Spleen (tissue), 11 donors: ENCODE results near the gene CSF2RB. TPM values are rescaled to one million over a fixed set of nuclear protein-coding genes. Genes with fewer than 3 reads are reported as not detected.

Experiments
- DNase-seq: peaks from one replicate; pipeline ENCODE4 v3.0.0-alpha.2; 2020
- H3K27ac ChIP-seq, 8 donors: fragments of 200-600 bp; sonication (generic) in 7 of 8; 1 replicate in 4 of 8; 2 replicates in 4 of 8; pipeline versions ENCODE4 v1.5.0 to v1.8.0; 2016 to 2021; ENCODE audit warnings: inconsistent platforms in 4 of 8, mild to moderate bottlenecking in 4 of 8, moderate library complexity in 1 of 8
- H3K27me3 ChIP-seq, 7 donors: fragments of 200-600 bp; sonication (generic) in 6 of 7; replicated peaks in 1 of 7; 1 replicate in 4 of 7; 2 replicates in 3 of 7; pipeline versions ENCODE4 v1.5.0 to v1.8.0; 2016 to 2021; ENCODE audit warnings: inconsistent platforms in 3 of 7, mild to moderate bottlenecking in 1 of 7
- H3K36me3 ChIP-seq, 6 donors: fragments of 200-600 bp; sonication (generic) in 5 of 6; 1 replicate in 4 of 6; 2 replicates in 2 of 6; pipeline versions ENCODE4 v1.5.0 to v1.8.0; 2016 to 2021; ENCODE audit warnings: inconsistent platforms in 2 of 6
- H3K4me1 ChIP-seq, 6 donors: fragments of 200-600 bp; sonication (generic) in 5 of 6; 1 replicate in 3 of 6; 2 replicates in 3 of 6; pipeline versions ENCODE4 v1.5.0 to v1.8.0; 2016 to 2021; ENCODE audit warnings: inconsistent platforms in 3 of 6
- H3K4me3 ChIP-seq, 8 donors: fragments of 200-600 bp; sonication (generic) in 7 of 8; 1 replicate in 4 of 8; 2 replicates in 4 of 8; pipeline versions ENCODE4 v1.5.0 to v1.8.0; 2016 to 2021; ENCODE audit warnings: inconsistent platforms in 4 of 8, mild to moderate bottlenecking in 4 of 8, moderate library complexity in 2 of 8
- H3K9me3 ChIP-seq, 8 donors: fragments of 200-600 bp; sonication (generic) in 7 of 8; 1 replicate in 4 of 8; 2 replicates in 4 of 8; pipeline versions ENCODE4 v1.5.0 to v1.8.0; 2016 to 2021; ENCODE audit warnings: inconsistent platforms in 4 of 8
- CTCF ChIP-seq, 11 experiments: fragments of 200-600 bp in 7 of 11; fragments of 450-650 bp in 4 of 11; sonication (generic) in 4 of 11; IDR thresholded peaks in 8 of 11; conservative IDR thresholded peaks in 3 of 11; 1 replicate in 7 of 11; 2 replicates in 4 of 11; pipeline versions ENCODE4 v1.4.0 to v1.8.0; 2016 to 2021; ENCODE audit warnings: antibody characterized with exemption in 11 of 11, inconsistent platforms in 4 of 11, mild to moderate bottlenecking in 1 of 11
- POLR2A ChIP-seq, 3 donors: fragments of 450-650 bp; IDR thresholded peaks; one replicate each; pipeline ENCODE4 v1.5.1; 2017; ENCODE audit warnings: antibody characterized with exemption in 3 of 3, mild to moderate bottlenecking in 1 of 3
- POLR2AphosphoS5 ChIP-seq, 3 donors: sonication (generic); formaldehyde crosslinking; IDR thresholded peaks; one replicate each; pipeline ENCODE4 v1.5.1; 2017; ENCODE audit warnings: antibody characterized with exemption in 3 of 3
- WGBS, 5 donors: extraction: QIAGEN DNeasy Blood & Tissue Kit in 3 of 5; methylation state at CpG; one replicate each; pipeline versions ENCODE4 v1.1.5 to v1.1.7; 2013 to 2018; 5-methylcytosine and 5-hydroxymethylcytosine counted together
- intact Hi-C: fragments of 100-400 bp; cut with DNase I; formaldehyde crosslinking; loops from one replicate; pipeline ENCODE4 v1.15.0; 2023; ENCODE audit warnings: low total_unique reads
- polyA plus RNA-seq, 3 donors: library from polyadenylated mRNA; stranded (reverse); fragments of 200-250 nt; gene quantifications; one replicate each; pipeline ENCODE4 v1.2.1, GENCODE V29; 2013
- total RNA-seq, 7 donors: library from RNA; depleted of rRNA in 3 of 7; stranded (reverse); fragments of >200 nt in 3 of 7; fragmentation: NEBNext Ultra II Directional in 4 of 7; extraction: Animal tissue kit (Norgen Biotek cat#: 25700) in 4 of 7; gene quantifications; one replicate each; pipeline versions ENCODE4 v1.1.0 to v1.2.1, GENCODE V29; 2016 to 2021
- donor health status: healthy with polysubstance abuse.
- donor health status: DM: no; HTN: no; CAD: no; lungs with moderate emphysema.
- donor health status: DM: no; HTN: no; CAD: no.
- donor health status: Bipolar disorder and iron deficiency.
- donor health status: healthy.
- donor health status: DM: no; HTN: no; CAD: no.
- donor health status: DM: yes; HTN: yes; CAD: no.

CSF2RB gene
- total and polyA plus RNA-seq, 10 donors, result 14.2 to 110 (median 45.9) TPM

- intact Hi-C loops, result no loop called here
- Histone ChIP-seq H3K27me3 (peaks cover 0 to 7% (median 0%) of the 10 kb centered on the region in 7 donors), H3K4me1 (peaks cover 0 to 57% (median 30%) of the 10 kb centered on the region in 6 donors), H3K4me3 (no peak overlapping the region), H3K36me3 (peaks cover 0 to 81% (median 16%) of the 10 kb centered on the region in 6 donors), H3K27ac (peak overlapping the region in 3 of 8 donors; percentile 65 to 80 (median 74)), H3K9me3 (peaks cover 0 to 7% (median 0%) of the 10 kb centered on the region in 8 donors)
- TF ChIP-seq CTCF (IDR thresholded peaks at IDR 0.05 in 8 of 11, conservative IDR thresholded peaks at IDR 0.05 in 3 of 11) (no peak), POLR2AphosphoS5 (IDR thresholded peaks at IDR 0.05) (peak in 1 of 3 donors; percentile 51)
- WGBS, 5 donors, result 79 to 92% (median 87%) methylated on average over 21 of the region's 21 CpGs
- peak; percentile 76 for DNase-seq
These were observed 9.8 kb downstream of the CSF2RB start for GRCh38 chr22:36923131-36923788.

- no peak for DNase-seq
- WGBS, 5 donors, result 76 to 92% (median 80%) methylated on average over 7 to 8 of the region's 8 CpGs
- TF ChIP-seq CTCF (IDR thresholded peaks at IDR 0.05 in 8 of 11, conservative IDR thresholded peaks at IDR 0.05 in 3 of 11), result no peak
- TF ChIP-seq POLR2A (IDR thresholded peaks at IDR 0.05), result no peak
- TF ChIP-seq POLR2AphosphoS5 (IDR thresholded peaks at IDR 0.05), result no peak
- H3K4me3 ChIP-seq, result no peak overlapping the region
- H3K9me3 ChIP-seq, result no peaks in the 10 kb centered on the region
- H3K27me3 ChIP-seq, result peaks cover 0 to 7% (median 0%) of the 10 kb centered on the region in 7 donors
- peaks cover 0 to 47% (median 30%) of the 10 kb centered on the region in 6 donors for H3K4me1 ChIP-seq
- H3K27ac ChIP-seq, result peak overlapping the region in 2 of 8 donors; percentile 74 to 80
- peaks cover 0 to 84% (median 19%) of the 10 kb centered on the region in 6 donors for H3K36me3 ChIP-seq
- intact Hi-C loops, result no loop called here
These were observed 10.8 kb downstream of the CSF2RB start for GRCh38 chr22:36924151-36924698.

GRCh38 chr22:36925388-36926290 lies 12.2 kb downstream of the CSF2RB start:
- DNase-seq, result peak; percentile 73
- Histone ChIP-seq H3K9me3 (no peaks in the 10 kb centered on the region), H3K4me1 (peaks cover 0 to 34% (median 25%) of the 10 kb centered on the region in 6 donors), H3K27me3 (peaks cover 0 to 7% (median 0%) of the 10 kb centered on the region in 7 donors), H3K4me3 (no peak overlapping the region), H3K27ac (peak overlapping the region in 1 of 8 donors; percentile 4), H3K36me3 (peaks cover 0 to 90% (median 29%) of the 10 kb centered on the region in 6 donors)
- intact Hi-C loops, result no loop called here
- WGBS, 5 donors, result 81 to 91% (median 87%) methylated on average over 16 to 19 of the region's 19 CpGs
- TF ChIP-seq POLR2A (IDR thresholded peaks at IDR 0.05) (no peak), CTCF (IDR thresholded peaks at IDR 0.05 in 8 of 11, conservative IDR thresholded peaks at IDR 0.05 in 3 of 11) (no peak), POLR2AphosphoS5 (IDR thresholded peaks at IDR 0.05) (no peak)
